Kidney (tissue), 14 donors: ENCODE data around the gene ESPN. TPM values are rescaled to one million over a fixed set of nuclear protein-coding genes. Genes with fewer than 3 reads are reported as not detected.
A peak's percentile ranks its signal among the peaks of the same experiment; 100 is the strongest.

Experiments
- DNase-seq, 5 donors: peaks; one replicate each; pipeline ENCODE4 v3.0.0-alpha.2; 2013 to 2020
- FAIRE-seq: peaks from 2 replicates; lab custom pipeline; 2012; peaks lifted over from hg19 to GRCh38; lab: Jason Lieb, UNC
- H3K27ac ChIP-seq, 2 donors: one replicate each; pipeline ENCODE4 v1.7.0; 2013; ENCODE audit warnings: low read depth in 2 of 2, low read length in 2 of 2, inconsistent platforms in 1 of 2
- H3K27me3 ChIP-seq: one replicate; pipeline ENCODE4 v1.7.1; 2013; ENCODE audit warnings: low read length, inconsistent platforms; ENCODE audit not compliant: control insufficient read depth, insufficient read depth
- H3K36me3 ChIP-seq, 3 donors: one replicate each; pipeline versions ENCODE4 v1.7.0 to v1.7.1; 2013; ENCODE audit warnings: low read length in 3 of 3, control low read depth in 1 of 3, inconsistent platforms in 1 of 3; ENCODE audit not compliant: insufficient read depth in 3 of 3, control insufficient read depth in 2 of 3
- H3K4me1 ChIP-seq, 3 donors: one replicate each; pipeline versions ENCODE4 v1.7.0 to v1.7.1; 2013; ENCODE audit warnings: low read length in 3 of 3, inconsistent platforms in 1 of 3, low read depth in 1 of 3; ENCODE audit not compliant: control insufficient read depth in 2 of 3, insufficient read depth in 2 of 3
- H3K4me3 ChIP-seq, 3 donors: one replicate each; pipeline versions ENCODE4 v1.7.0 to v1.8.1; 2013; ENCODE audit warnings: low read length in 3 of 3, control low read depth in 1 of 3, inconsistent platforms in 1 of 3
- H3K9ac ChIP-seq, 3 donors: one replicate each; pipeline versions ENCODE4 v1.7.0 to v1.7.1; 2013; ENCODE audit warnings: low read length in 3 of 3, control low read depth in 1 of 3, inconsistent platforms in 1 of 3
- H3K9me3 ChIP-seq, 3 donors: one replicate each; pipeline versions ENCODE4 v1.7.0 to v1.7.1; 2013; ENCODE audit warnings: low read length in 3 of 3, control low read depth in 1 of 3, inconsistent platforms in 1 of 3; ENCODE audit not compliant: control insufficient read depth in 2 of 3, insufficient read depth in 1 of 3
- CTCF ChIP-seq: IDR thresholded peaks from 3 replicates; pipeline ENCODE4 v1.5.1; 2012; ENCODE audit warnings: mild to moderate bottlenecking, moderate library complexity, borderline replicate concordance; ENCODE audit not compliant: insufficient read depth; ENCODE audit errors: extremely low read depth
- intact Hi-C: fragments of 100-400 bp; cut with DNase I; formaldehyde crosslinking; loops from one replicate; pipeline ENCODE4 v1.11.1; 2022
- polyA plus RNA-seq: library from polyadenylated mRNA; stranded (reverse); fragments of 350-450 nt; fragmentation: Illumina TruSeq; extraction: RNeasy Lipid Tissue Mini Kit (QIAGEN cat#74804); gene quantifications from one replicate; pipeline ENCODE4 v1.2.3, GENCODE V29; 2014; ENCODE audit warnings: low read depth, low replicate concordance; ENCODE audit not compliant: insufficient read depth
- total RNA-seq: library from RNA; stranded (reverse); fragmentation: NEBNext Ultra II Directional; extraction: Animal tissue kit (Norgen Biotek cat#: 25700); gene quantifications from one replicate; pipeline ENCODE4 v1.2.1, GENCODE V29; 2021
- donor health status: control.
- donor health status: control.
- donor health status: control.
- donor health status: control.
- donor health status: control.
- donor health status: DM: yes; HTN: yes; CAD: no.
- donor health status: Normal renal cell carcinoma (clear cell type).

ESPN gene
- total and polyA plus RNA-seq, 2 donors from 2014 or later = 14.2 to 112 TPM

GRCh38 chr1:6419804-6420453 is 4.6 kb upstream of the ESPN start, which contains the start of gene HES2:
HES2 (minus strand) TSS chr1:6419919; CDS start chr1:6419820, 99 bp downstream.
- peaks cover 22% of the 10 kb centered on the region for H3K27me3 ChIP-seq
- no peaks in the 10 kb centered on the region for H3K9me3 ChIP-seq
- intact Hi-C loops = no loop called here
- peaks cover 0 to 20% (median 10%) of the 10 kb centered on the region in 3 donors for H3K4me1 ChIP-seq
- no peaks in the 10 kb centered on the region for H3K36me3 ChIP-seq
- H3K4me3 ChIP-seq = no peak within 1 kb of the TSS
- H3K27ac ChIP-seq = no peak within 1 kb of the TSS
- FAIRE-seq (no peak), DNase-seq (peak in 2 of 5 donors; percentile 64 to 77)
- no peak for TF ChIP-seq CTCF
- H3K9ac ChIP-seq = no peak within 1 kb of the TSS

GRCh38 chr1:6420454-6421042 is 4.0 kb upstream of the ESPN start:
- H3K4me1 ChIP-seq = peaks cover 0 to 24% (median 10%) of the 10 kb centered on the region in 3 donors
- TF ChIP-seq CTCF = no peak
- H3K27ac ChIP-seq = no peak overlapping the region
- no peaks in the 10 kb centered on the region for H3K36me3 ChIP-seq
- H3K27me3 ChIP-seq = peaks cover 26% of the 10 kb centered on the region
- no peak overlapping the region for H3K4me3 ChIP-seq
- FAIRE-seq = no peak
- no peaks in the 10 kb centered on the region for H3K9me3 ChIP-seq
- intact Hi-C loops = no loop called here
- no peak overlapping the region for H3K9ac ChIP-seq
- DNase-seq = peak in 2 of 5 donors; percentile 66 to 70

GRCh38 chr1:6421266-6421665 is 3.3 kb upstream of the ESPN start:
- no peak overlapping the region for H3K9ac ChIP-seq
- H3K4me3 ChIP-seq = no peak overlapping the region
- DNase-seq = peak in 1 of 5 donors; percentile 45
- H3K9me3 ChIP-seq = no peaks in the 10 kb centered on the region
- no peaks in the 10 kb centered on the region for H3K36me3 ChIP-seq
- no peak for FAIRE-seq
- intact Hi-C loops = no loop called here
- peaks cover 25% of the 10 kb centered on the region for H3K27me3 ChIP-seq
- H3K4me1 ChIP-seq = peaks cover 0 to 30% (median 10%) of the 10 kb centered on the region in 3 donors
- no peak for TF ChIP-seq CTCF
- H3K27ac ChIP-seq = no peak overlapping the region
